Stimulated activated CD4-positive, alpha-beta T cell treated with anti-CD3 and anti-CD28 coated beads, TNF-alpha, amount 100 ng/mL, for 24 hours (primary cell): Measurements from ENCODE around the gene TERC.
"Not testable (repeated sequence)": the region's sequence is repeated elsewhere in the genome, so short reads cannot be mapped to it uniquely, and the experiment has no call there.

Experiments used
- DNase-seq, 3 experiments: peaks; one replicate each; pipeline ENCODE4 v3.0.0-alpha.2; 2020; ENCODE audit warnings: low read depth in 3 of 3

The TERC gene

DNA sequence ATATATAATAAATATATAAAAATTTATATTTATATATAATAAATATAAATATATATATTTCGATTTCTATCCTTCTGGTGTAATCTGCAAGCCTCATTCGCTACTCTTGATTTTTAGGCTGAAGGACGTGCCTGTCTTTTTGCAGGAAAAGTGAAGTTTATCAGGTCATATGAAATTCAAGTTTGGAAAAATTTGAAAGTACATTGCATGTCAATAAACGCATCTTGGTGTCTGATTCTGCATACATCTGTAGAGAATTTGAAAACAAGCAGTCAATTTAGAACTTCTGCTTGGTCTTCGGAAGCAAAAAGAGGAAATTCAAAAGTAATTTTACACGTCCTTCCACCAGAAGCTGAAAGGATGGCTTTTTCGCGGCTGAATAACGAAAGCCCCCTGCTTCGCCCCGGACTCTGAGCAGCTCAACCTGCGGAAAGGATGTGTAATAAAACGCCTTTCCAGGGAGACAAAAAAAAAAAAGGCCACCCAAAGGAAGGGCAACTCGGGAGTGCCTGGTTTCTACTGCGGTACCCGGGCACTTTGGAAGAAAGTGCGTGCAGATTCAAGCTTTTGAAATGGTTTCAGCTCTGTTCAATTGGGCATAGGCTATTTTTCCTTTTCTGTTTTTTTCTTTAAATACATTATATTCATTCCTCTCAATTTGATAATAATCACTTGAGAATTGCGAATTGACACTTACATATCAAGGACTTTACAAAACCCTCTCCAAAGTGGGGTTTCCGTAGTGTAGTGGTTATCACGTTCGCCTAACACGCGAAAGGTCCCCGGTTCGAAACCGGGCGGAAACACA is 6.8 kb upstream of the TERC start:
- peak in 2 of 3 experiments; percentile 46 to 54 for DNase-seq

- DNase-seq, result peak in 2 of 3 experiments; percentile 34 to 61
These were observed 4.7 kb upstream of the TERC start, which contains the start of gene ACTRT3 for GRCh38 chr3:169769287-169770181. Gene ACTRT3, minus strand, starts transcription at chr3:169769561. Its CDS starts 41 bp downstream, at chr3:169769520.

GRCh38 chr3:169764312-169764881 is 463 bp downstream of the TERC start:
- peak in 2 of 3 experiments; percentile 31 to 63 for DNase-seq

- DNase-seq, result no peak
These were observed 4.4 kb downstream of the TERC start for GRCh38 chr3:169760479-169760878.

GRCh38 chr3:169759256-169759655 is 5.6 kb downstream of the TERC start:
- no peak for DNase-seq

DNA sequence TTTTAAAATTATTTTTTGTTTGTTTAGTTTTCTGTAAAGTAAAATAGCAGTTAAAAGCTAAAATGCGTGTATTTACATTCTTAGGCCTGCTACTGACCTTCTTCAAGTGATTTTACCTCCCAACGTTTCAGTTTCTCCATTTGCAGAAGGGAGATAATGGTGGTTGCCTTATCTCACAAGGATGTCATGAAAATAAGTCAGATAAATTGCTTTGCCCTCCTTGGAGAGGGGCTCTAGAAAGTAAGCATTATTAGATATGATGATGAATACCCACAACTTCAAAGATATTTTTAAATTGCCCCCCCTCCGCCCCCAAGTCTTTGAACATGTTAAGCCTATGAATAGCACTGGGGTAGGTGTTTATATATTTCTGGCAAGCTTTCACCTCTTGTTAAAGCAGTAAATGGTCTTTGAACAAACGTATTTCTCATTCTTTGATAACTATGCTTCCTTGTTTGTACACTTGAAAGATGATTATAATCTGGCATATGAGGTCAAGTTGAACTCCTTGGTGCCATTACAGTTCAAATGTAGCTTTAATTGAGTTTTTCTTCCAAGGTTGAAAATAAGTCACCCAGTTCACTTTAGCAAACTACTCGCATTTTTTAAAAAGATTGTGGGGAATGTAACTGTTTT is 6.4 kb downstream of the TERC start:
- no peak for DNase-seq

- no peak for DNase-seq
These were observed 9.4 kb downstream of the TERC start for GRCh38 chr3:169755488-169755887.

DNA sequence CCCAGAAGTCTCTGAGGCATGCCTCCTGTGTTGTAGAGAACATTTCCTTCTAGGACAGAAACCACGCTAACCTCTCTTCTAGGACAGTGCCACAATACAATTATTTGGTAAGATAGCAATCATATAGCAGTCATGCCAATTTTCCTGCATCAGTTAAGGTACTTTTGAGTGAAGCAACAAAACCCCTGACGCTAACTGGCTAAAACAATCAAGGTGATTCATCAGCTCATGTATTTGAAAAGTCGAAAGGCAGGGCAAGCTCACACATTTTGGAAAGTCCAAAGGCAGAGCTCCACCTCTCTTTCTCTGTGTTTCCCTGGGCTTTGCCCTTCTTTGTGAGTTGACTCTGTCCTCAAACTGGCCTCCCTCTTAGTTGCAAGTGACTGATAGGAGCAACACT is 10.1 kb downstream of the TERC start:
- no peak for DNase-seq

- no peak for DNase-seq
These were observed 13.0 kb downstream of the TERC start for GRCh38 chr3:169751875-169752274.

- DNase-seq, result no peak
These were observed 14.2 kb downstream of the TERC start for GRCh38 chr3:169750665-169751064.

GRCh38 chr3:169748670-169749069 is 16.2 kb downstream of the TERC start:
- DNase-seq, result no peak

- no peak for DNase-seq
These were observed 17.9 kb downstream of the TERC start for GRCh38 chr3:169746924-169747323.

- no peak for DNase-seq
These were observed 20.4 kb downstream of the TERC start for GRCh38 chr3:169744366-169745054.

DNA sequence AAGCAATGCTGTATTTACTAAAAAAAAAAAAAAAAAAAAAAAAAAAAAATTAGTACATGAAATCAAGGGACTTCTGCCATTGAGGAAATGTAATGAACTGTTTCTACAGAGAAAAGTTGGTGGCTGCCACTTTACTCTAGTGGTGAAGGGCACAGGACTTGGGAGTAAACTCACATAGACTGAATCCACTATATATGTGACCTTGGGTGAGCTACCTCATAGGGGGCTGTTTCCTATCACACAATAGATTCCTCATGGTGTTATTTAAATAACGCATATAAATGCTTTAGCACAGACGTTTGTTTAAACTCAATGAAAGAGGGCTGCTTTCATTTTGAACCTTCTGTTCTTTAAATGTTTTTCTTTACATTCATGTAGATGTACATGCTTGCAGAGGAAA is 25.8 kb downstream of the TERC start:
- no peak for DNase-seq

- DNase-seq, result not testable (repeated sequence)
These were observed 33.0 kb downstream of the TERC start for GRCh38 chr3:169731857-169732256.

- no peak for DNase-seq
These were observed 42.1 kb downstream of the TERC start for GRCh38 chr3:169722724-169723123.

DNA sequence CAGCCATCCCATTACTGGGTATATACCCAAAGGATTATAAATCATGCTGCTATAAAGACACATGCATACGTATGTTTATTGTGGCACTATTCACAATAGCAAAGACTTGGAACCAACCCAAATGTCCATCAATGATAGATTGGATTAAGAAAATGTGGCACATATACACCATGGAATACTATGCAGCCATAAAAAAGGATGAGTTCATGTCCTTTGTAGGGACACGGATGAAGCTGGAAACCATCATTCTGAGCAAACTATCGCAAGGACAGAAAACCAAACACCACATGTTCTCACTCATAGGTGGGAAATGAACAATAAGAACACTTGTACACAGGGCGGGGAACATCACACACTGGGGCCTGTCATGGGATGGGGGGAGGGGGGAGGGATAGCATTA is 46.4 kb downstream of the TERC start:
- DNase-seq, result not testable (repeated sequence)
